ENCODE measurements around the gene SORCS1.

DNA sequence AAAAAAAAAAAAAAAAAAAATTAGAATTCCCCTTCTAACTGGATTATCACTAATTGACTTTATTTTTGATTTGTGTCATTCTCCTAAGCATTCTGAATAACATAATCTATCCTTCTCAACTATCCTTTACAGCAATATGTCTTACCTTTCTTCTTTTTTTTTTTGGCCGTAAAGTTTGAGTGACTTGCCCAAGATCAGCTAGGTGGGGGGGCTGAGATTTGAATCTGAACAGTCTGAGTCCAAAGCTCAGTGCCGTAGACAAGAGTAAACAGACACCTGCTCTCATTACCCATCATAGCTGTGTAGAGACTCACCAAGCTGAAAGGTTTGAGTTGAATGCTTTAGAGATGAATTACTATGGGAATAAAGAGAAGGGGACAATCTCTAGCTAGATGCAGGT, 192.1 kb downstream of the SORCS1 start:
- no peak for TF ChIP-seq EZH2phosphoT487 (IDR thresholded peaks at IDR 0.05; ENCODE audit: borderline replicate concordance, low read length)
- TF ChIP-seq, protein P1, sequence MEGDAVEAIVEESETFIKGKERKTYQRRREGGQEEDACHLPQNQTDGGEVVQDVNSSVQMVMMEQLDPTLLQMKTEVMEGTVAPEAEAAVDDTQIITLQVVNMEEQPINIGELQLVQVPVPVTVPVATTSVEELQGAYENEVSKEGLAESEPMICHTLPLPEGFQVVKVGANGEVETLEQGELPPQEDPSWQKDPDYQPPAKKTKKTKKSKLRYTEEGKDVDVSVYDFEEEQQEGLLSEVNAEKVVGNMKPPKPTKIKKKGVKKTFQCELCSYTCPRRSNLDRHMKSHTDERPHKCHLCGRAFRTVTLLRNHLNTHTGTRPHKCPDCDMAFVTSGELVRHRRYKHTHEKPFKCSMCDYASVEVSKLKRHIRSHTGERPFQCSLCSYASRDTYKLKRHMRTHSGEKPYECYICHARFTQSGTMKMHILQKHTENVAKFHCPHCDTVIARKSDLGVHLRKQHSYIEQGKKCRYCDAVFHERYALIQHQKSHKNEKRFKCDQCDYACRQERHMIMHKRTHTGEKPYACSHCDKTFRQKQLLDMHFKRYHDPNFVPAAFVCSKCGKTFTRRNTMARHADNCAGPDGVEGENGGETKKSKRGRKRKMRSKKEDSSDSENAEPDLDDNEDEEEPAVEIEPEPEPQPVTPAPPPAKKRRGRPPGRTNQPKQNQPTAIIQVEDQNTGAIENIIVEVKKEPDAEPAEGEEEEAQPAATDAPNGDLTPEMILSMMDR (conservative IDR thresholded peaks at IDR 0.05; ENCODE audit: low read depth, low read length), result no peak
